Endometrial microvascular endothelial cells (primary cell): ENCODE data around the gene NRCAM. TPM values are rescaled to one million over a fixed set of nuclear protein-coding genes. Genes with fewer than 3 reads are reported as not detected.
"Not testable (repeated sequence)": the region's sequence is repeated elsewhere in the genome, so short reads cannot be mapped to it uniquely, and the experiment has no call there.

Experiments used
- in situ Hi-C: cut with HindIII; loops from 2 replicates; pipeline ENCODE4 v1.10.0; 2017; ENCODE audit warnings: low sequenced_read_pairs, low pct_unique_long_range_greater_than_20kb; ENCODE audit errors: inconsistent ontology term
- total RNA-seq: library from RNA; depleted of rRNA; stranded (reverse); fragments of >200 nt; gene quantifications from one replicate; pipeline ENCODE4 v1.2.3, GENCODE V29; 2015; ENCODE audit errors: inconsistent ontology term

The NRCAM gene
- total RNA-seq: 61.3 TPM

DNA sequence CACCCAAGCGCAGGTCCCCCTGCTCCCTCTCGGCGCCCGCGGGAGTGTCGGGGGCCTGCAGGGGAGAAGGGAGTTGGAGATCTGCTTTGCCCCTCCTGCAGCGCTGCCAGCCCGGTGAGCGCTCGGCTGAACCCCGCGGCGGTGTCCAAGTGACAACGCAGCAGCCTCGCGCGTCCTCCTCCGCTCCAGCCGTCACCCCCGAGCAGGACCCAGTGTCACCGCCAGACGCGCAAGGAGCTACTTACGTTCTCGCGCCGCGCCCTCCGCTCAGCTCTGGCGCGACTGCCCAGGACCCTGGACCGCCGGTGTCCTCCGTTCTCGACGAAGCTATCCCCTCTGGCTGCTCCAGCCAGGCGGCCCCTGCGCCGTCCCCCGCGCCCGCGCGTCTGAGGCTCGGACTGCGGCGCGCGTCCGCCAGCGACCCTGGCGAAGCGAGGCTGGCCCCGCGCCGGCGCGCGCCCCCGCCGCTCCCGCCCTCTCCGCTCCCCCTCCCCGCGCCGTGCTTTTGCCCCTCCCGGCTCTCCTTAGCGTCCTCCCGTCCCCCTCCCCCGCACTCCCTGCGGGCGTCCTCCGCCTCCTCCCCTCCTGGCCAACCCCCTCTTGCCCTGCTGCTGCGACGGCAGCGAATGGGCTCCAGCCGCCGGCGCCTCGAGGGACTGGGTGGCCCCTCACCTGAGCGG lies at the start of gene NRCAM:
TSS of gene NRCAM (minus strand) at position 439 of the 680 bp plus-strand sequence. CDS start 216,372 bp downstream, outside the sequence.
- in situ Hi-C loops: no loop called here

DNA sequence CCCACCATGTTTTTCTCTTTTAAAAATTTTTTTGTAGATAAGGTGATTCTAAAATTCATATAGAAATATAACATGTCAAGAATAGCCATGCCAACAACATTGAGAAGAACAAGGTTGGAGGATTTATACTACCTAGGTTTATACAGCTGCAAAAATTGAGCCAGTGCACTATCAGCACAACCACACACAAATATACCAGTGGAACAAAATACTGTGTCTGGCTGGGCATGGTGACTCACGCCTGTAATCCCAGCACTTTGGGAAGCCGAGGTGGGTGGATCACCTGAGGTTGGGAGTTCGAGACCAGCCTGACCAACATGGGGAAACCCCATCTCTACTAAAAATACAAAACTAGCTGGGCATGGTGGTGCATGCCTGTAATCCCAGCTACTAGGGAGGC lies 48.3 kb upstream of the NRCAM start:
- in situ Hi-C loops: not testable (repeated sequence)

DNA sequence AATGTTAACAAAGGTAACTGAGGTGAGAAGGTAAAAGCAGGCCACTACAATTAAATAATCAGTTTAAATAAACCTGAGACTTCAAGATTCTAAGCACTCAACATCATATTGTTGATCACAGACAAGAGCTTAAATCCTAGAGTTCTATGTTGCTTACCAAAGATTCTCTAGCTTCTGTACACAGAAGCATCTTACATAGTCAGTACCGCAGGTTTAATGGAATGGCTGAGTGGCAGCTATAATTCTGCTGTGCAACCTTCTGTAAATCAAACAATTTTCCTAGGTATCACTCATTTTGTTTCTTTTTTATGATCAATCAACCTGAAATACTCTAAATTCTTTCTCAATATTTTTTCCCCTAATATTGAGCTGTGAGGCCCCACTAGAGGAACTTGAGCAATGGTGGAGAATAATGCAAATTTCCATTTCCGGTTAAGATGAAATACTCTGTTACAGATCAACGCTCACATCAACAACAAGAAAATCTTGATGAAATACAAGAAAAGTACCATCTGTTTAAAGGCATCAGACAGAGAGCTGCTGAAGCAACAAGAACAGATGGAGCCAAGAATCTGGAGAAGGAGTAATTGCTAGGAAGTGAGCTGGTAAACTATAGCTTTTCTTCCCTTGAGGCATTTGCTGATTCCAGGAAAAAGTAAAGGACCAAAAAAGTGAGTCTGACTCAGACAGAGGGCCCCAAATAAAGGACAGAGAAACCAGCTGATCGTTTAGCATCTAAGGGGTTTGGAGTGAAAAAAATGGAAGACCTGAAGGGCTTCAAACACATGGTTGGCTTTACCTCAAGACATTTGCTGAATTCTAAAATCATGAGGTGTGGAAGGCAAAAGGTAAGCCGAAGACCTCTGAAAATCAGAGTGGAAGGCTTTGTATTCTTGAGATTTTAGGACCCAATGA lies 47.1 kb upstream of the NRCAM start:
- in situ Hi-C loops: no loop called here

DNA sequence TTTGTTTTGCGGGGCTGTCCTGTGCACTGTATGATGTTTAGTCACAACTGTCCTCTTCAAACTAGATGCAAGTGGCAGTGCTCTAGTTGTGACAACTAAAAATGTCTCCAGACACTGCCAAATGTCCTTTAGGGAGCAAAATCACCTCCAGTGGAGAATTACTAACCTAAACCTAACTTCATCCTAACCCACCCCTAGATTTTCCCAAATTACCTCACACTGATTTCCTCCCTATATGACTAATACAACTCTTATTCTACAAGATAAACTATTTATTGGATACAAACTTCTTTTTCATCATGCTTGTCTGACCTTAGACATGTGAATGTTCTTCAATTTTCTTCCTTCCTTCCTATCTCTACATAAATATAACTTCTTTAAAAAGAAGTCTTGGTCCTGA lies 43.3 kb upstream of the NRCAM start:
- in situ Hi-C loops: loop anchor here (25.0 kb wide), 1 partner anchor 312 kb away; no protein-coding TSS in a partner anchor

- in situ Hi-C loops: loop anchor here (25.0 kb wide), 1 partner anchor 311 kb away; no protein-coding TSS in a partner anchor
These were observed 42.2 kb upstream of the NRCAM start for GRCh38 chr7:108498481-108498880.

- in situ Hi-C loops: loop anchor here (25.0 kb wide), 1 partner anchor 310 kb away; no protein-coding TSS in a partner anchor
These were observed 41.0 kb upstream of the NRCAM start for GRCh38 chr7:108497082-108497725.

- in situ Hi-C loops: loop anchor here (25.0 kb wide), 1 partner anchor 305 kb away; no protein-coding TSS in a partner anchor
These were observed 36.5 kb upstream of the NRCAM start for GRCh38 chr7:108492742-108493141.

GRCh38 chr7:108488768-108489538 lies 32.7 kb upstream of the NRCAM start:
- in situ Hi-C loops: loop anchor here (25.0 kb wide), 1 partner anchor 302 kb away; no protein-coding TSS in a partner anchor

DNA sequence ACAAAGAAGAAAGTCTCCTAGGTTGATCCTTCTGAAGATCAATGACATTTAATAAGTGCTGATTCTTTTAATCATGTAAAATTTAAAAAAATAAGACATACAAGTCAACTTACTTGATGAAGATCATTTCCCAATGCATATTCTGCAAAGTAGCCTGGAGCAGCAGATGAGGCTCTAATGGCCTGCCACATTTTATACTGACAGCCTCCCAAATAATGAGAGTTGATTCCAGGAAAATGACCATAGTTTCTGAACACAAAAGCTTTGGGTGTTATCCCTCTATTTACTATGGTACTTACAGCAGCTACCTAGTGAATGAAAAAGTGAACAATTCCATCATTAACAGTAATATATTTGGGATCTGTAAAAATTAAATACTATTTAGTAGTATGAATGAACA lies 31.4 kb upstream of the NRCAM start:
- in situ Hi-C loops: loop anchor here (25.0 kb wide), 1 partner anchor 300 kb away; no protein-coding TSS in a partner anchor

DNA sequence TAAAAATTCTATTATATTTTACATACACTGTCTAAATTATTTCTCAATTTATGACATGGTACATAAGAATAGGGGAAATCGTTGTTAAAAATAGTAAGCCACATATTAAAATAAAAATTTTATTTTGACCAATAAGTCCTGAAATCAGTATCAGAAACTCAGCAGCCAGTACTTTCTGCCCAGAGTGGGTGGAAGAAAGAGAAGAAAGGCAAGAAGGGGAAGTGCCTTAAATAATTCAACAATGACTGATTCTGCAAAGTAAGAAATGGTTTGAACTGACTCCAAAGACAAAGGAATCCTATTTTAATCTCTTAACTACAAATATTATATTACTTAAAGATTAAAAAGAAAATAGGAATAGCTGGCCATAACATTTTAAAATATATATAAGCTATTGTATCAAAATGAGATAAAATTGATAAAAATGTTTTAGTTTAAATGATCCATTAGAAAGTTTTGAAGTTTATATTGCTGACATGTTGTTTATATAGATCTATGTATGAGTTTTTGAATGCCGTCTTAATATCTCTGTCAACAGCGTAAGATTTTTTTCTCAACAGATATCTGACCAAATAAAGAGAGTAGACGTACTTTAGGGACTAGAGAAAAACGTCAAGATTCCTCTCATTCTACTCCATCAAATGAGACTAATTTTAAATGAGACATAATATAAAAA lies 30.2 kb upstream of the NRCAM start:
- in situ Hi-C loops: loop anchor here (25.0 kb wide), 1 partner anchor 299 kb away; no protein-coding TSS in a partner anchor

DNA sequence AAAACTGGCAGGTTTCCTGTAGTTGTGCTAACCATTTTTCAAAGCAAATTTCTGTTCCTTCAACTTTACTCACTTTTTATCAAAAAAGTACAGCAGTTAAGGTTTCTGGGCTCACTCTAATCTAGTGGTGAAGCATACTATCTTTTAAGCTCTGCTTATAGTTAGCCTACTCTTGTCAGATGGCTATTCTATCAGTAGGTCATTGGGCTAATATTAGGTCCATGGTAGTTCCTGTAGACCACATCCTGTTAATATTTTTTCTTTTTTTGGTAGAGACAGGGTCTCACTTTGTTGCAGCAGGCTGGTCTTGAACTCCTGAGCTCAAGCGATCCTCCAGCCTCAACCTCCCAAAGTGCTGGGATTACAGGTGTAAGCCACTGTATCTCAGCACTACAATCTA lies 27.9 kb upstream of the NRCAM start:
- in situ Hi-C loops: loop anchor here (25.0 kb wide), 1 partner anchor 297 kb away; no protein-coding TSS in a partner anchor

GRCh38 chr7:108480311-108480710 lies 24.1 kb upstream of the NRCAM start:
- in situ Hi-C loops: loop anchor here (25.0 kb wide), 1 partner anchor 293 kb away; no protein-coding TSS in a partner anchor

- in situ Hi-C loops: loop anchor here (25.0 kb wide), 1 partner anchor 292 kb away; no protein-coding TSS in a partner anchor
These were observed 23.5 kb upstream of the NRCAM start for GRCh38 chr7:108479751-108480150.

DNA sequence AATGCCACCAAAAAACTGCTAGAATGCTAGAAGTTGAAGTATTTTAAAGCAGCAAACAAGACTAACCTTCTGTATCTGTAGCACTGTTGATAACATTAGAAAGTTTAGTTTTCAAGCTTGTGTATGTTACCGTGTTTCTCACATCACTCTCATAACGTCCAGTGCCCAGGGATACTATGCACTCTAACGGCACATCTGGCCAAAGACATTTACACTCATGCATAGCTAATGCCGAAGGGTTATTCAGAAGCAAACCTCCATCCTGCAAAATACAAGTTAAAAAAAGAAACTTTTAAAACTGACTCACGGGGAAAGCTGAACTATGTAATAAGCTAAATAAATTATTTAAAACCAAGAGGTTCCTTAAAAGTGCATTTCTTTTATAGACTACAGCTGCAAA lies 22.9 kb upstream of the NRCAM start:
- in situ Hi-C loops: loop anchor here (25.0 kb wide), 1 partner anchor 292 kb away; no protein-coding TSS in a partner anchor

DNA sequence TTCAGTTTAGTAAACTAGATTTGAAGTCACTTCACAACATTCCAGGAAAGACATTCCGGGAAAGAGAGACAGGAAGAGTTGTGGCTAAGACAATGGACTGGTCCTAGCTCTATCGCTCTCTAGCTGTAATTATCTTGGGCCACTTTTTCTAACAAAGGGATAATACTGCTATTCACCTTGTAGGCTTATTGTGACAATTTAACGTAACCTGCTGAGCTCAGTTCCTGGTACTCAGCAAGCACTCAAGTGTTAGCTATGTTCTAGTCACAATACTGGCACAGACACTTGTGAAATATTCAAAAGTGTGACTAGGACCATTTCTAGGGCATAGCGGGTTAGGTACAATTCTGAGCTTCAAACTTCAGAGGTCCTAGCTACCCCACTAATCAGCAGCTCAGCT lies 12.0 kb upstream of the NRCAM start:
- in situ Hi-C loops: no loop called here

- in situ Hi-C loops: no loop called here
These were observed 11.2 kb upstream of the NRCAM start for GRCh38 chr7:108467391-108467790.

DNA sequence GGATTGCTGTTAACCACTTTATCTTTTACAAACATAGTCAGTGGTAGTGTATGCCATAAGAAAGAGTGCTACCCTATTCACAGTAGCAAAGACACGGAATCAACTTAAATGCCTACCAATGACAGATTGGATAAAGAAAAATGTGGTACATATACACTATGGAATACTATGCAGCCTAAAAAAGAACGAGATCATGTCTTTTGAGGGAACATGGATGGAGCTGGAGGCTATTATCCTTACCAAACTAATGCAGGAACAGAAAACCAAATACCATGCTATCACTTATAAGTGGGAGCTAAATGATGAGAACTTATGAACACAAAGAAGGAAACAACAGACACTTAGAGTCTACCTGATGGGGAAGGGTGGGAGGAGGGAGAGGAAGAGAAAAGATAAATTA lies 10.1 kb upstream of the NRCAM start:
- in situ Hi-C loops: not testable (repeated sequence)

GRCh38 chr7:108464743-108465142 lies 8.5 kb upstream of the NRCAM start:
- in situ Hi-C loops: no loop called here
